B cell (primary cell): ENCODE results near the gene OXGR1. TPM values are rescaled to one million over a fixed set of nuclear protein-coding genes. Genes with fewer than 3 reads are reported as not detected.

Source experiments
- ATAC-seq: fragments of 200-7000 bp; cut with Tn5 transposase; one replicate; pipeline ENCODE4 v1.10.0; 2021; ENCODE audit warnings: low read depth, mild to moderate bottlenecking, moderate number of reproducible peaks, moderate library complexity
- CTCF ChIA-PET: fragments of 350-600 bp; sonication (Branson Sonifier 250); formaldehyde crosslinking; loops from one replicate; lab custom pipeline; 2021; ENCODE audit warnings: antibody characterized with exemption, inconsistent platforms; lab: Charles Lee
- POLR2A ChIA-PET: fragments of 350-600 bp; sonication (Branson Sonifier 250); formaldehyde crosslinking; loops from one replicate; lab custom pipeline; 2021; ENCODE audit warnings: antibody characterized with exemption; lab: Charles Lee
- DNase-seq: peaks from one replicate; pipeline ENCODE4 v3.0.0; 2013
- H2AFZ ChIP-seq: 2 replicates; pipeline ENCODE4 v1.6.1; 2012; ENCODE audit warnings: mild to moderate bottlenecking, low read depth, low read length; ENCODE audit not compliant: insufficient read depth, poor library complexity, severe bottlenecking
- H3K27ac ChIP-seq, 2 donors: 1 replicate in 1 of 2; 2 replicates in 1 of 2; pipeline ENCODE4 v1.5.1; 2012 to 2013; ENCODE audit warnings: low read length in 2 of 2, mild to moderate bottlenecking in 2 of 2, moderate library complexity in 1 of 2
- H3K27me3 ChIP-seq, 4 experiments: fragments of 200-600 bp in 1 of 4; sonication (generic) in 1 of 4; replicated peaks in 1 of 4; 1 replicate in 2 of 4; 2 replicates in 2 of 4; pipeline versions ENCODE4 v1.6.1 to v1.7.0; 2013 to 2016; ENCODE audit warnings: low read length in 3 of 4, mild to moderate bottlenecking in 2 of 4, mixed read lengths in 1 of 4, moderate library complexity in 1 of 4; ENCODE audit not compliant: insufficient read depth in 4 of 4, control insufficient read depth in 3 of 4; ENCODE audit errors: control extremely low read depth in 1 of 4
- H3K36me3 ChIP-seq, 2 experiments: replicated peaks in 1 of 2; 1 replicate in 1 of 2; 2 replicates in 1 of 2; pipeline versions ENCODE4 v1.6.1 to v1.7.1; 2013; ENCODE audit warnings: low read length in 1 of 2; ENCODE audit not compliant: insufficient read depth in 2 of 2, control insufficient read depth in 1 of 2; ENCODE audit errors: control extremely low read depth in 1 of 2, extremely low read depth in 1 of 2
- H3K4me1 ChIP-seq, 2 donors: fragments of 200-600 bp in 1 of 2; sonication (generic) in 1 of 2; 1 replicate in 1 of 2; 2 replicates in 1 of 2; pipeline versions ENCODE4 v1.5.1 to v1.6.1; 2013 to 2017; ENCODE audit warnings: low read length in 2 of 2; ENCODE audit not compliant: control insufficient read depth in 2 of 2, insufficient read depth in 2 of 2
- H3K4me2 ChIP-seq: replicated peaks from 2 replicates; pipeline ENCODE3; 2012; ENCODE audit warnings: mild to moderate bottlenecking, low read depth, low read length; ENCODE audit not compliant: poor library complexity, severe bottlenecking
- H3K4me3 ChIP-seq, 5 experiments: fragments of 200-600 bp in 1 of 5; sonication (generic) in 1 of 5; 1 replicate in 3 of 5; 2 replicates in 2 of 5; pipeline versions ENCODE4 v1.5.1 to v1.7.0; 2011 to 2016; ENCODE audit warnings: low read length in 4 of 5, mild to moderate bottlenecking in 4 of 5, low read depth in 2 of 5, control low read depth in 1 of 5, moderate library complexity in 1 of 5; ENCODE audit not compliant: insufficient read depth in 1 of 5; ENCODE audit errors: control extremely low read depth in 1 of 5, extremely low read depth in 1 of 5
- H3K79me2 ChIP-seq: fragments of 200-600 bp; sonication (generic); one replicate; pipeline ENCODE4 v1.6.0; 2016; ENCODE audit warnings: low read length; ENCODE audit not compliant: control insufficient read depth, insufficient read depth
- H3K9ac ChIP-seq: fragments of 200-600 bp; sonication (generic); 2 replicates; pipeline ENCODE4 v1.6.1; 2017; ENCODE audit warnings: mild to moderate bottlenecking, low read length, moderate library complexity
- H3K9me3 ChIP-seq, 3 donors: one replicate each; pipeline versions ENCODE4 v1.6.1 to v1.7.1; 2013; ENCODE audit warnings: low read length in 2 of 3; ENCODE audit not compliant: control insufficient read depth in 2 of 3, insufficient read depth in 1 of 3; ENCODE audit errors: control extremely low read depth in 1 of 3
- H4K20me1 ChIP-seq: 2 replicates; pipeline ENCODE4 v1.6.0; 2012; ENCODE audit warnings: mild to moderate bottlenecking, low read length; ENCODE audit not compliant: insufficient read depth, control insufficient read depth, poor library complexity, severe bottlenecking
- H3K27ac Mint-ChIP-seq: one replicate; pipeline ENCODE4 v1.8.0; 2021; ENCODE audit warnings: mixed read lengths
- H3K27me3 Mint-ChIP-seq: one replicate; pipeline ENCODE4 v1.8.0; 2021; ENCODE audit warnings: mixed read lengths
- H3K4me1 Mint-ChIP-seq: one replicate; pipeline ENCODE4 v1.8.0; 2021; ENCODE audit warnings: mixed read lengths
- H3K4me3 Mint-ChIP-seq: one replicate; pipeline ENCODE4 v1.8.0; 2021; ENCODE audit warnings: mixed read lengths
- H3K9me3 Mint-ChIP-seq: one replicate; pipeline ENCODE4 v1.8.0; 2022; ENCODE audit warnings: mixed read lengths; ENCODE audit not compliant: insufficient read depth
- CTCF ChIP-seq: fragments of 200-600 bp; IDR thresholded peaks from one replicate; pipeline ENCODE4 v1.8.0; 2022; ENCODE audit warnings: antibody characterized with exemption, mild to moderate bottlenecking
- EZH2 ChIP-seq: IDR thresholded peaks from 2 replicates; pipeline ENCODE4 v1.6.1; 2012; ENCODE audit warnings: borderline replicate concordance, low read depth, mild to moderate bottlenecking, moderate library complexity, low read length; ENCODE audit not compliant: insufficient read depth, poor library complexity, severe bottlenecking
- WGBS: methylation state at CpG from one replicate; pipeline ENCODE4 v1.1.5; 2013; ENCODE audit warnings: missing lambda C conversion rate; ENCODE audit not compliant: insufficient coverage; 5-methylcytosine and 5-hydroxymethylcytosine counted together
- intact Hi-C: fragments of 100-400 bp; cut with micrococcal nuclease; formaldehyde crosslinking; loops from one replicate; pipeline ENCODE4 v1.10.0; 2022
- polyA plus RNA-seq: library from polyadenylated mRNA; depleted of rRNA; stranded (reverse); fragments of >200 nt; gene quantifications from 2 replicates; pipeline ENCODE4 v1.2.3, GENCODE V29; 2012
- total RNA-seq, 2 donors: library from RNA; stranded (reverse); fragments of 120-200 nt in 1 of 2; gene quantifications; 1 replicate in 1 of 2; 2 replicates in 1 of 2; pipeline versions ENCODE4 v1.2.3 to v1.2.4, GENCODE V29; 2013 to 2022

The OXGR1 gene
- total and polyA plus RNA-seq, 2 donors (not counting 1 experiment from before 2014, with no cell fraction given), result not detected

GRCh38 chr13:97030705-97031452 is 36.6 kb upstream of the OXGR1 start:
- ChIA-PET CTCF (interaction anchor here (0.7 kb wide), 1 partner anchor 7 kb away, joined by 3 read pairs; no protein-coding TSS in a partner anchor), POLR2A (no interaction called here)
- no peaks in the 10 kb centered on the region for H3K79me2 ChIP-seq
- no peak overlapping the region for H3K9ac ChIP-seq
- H3K4me1 ChIP-seq, result no peaks in the 10 kb centered on the region
- H3K27me3 ChIP-seq, result peaks cover 0 to 4% (median 0%) of the 10 kb centered on the region in 4 experiments
- TF ChIP-seq CTCF, result no peak
- no peak for TF ChIP-seq EZH2
- Mint-ChIP-seq H3K4me1 (no peaks in the 10 kb centered on the region), H3K27ac (no peak overlapping the region), H3K27me3 (peaks cover 9% of the 10 kb centered on the region), H3K9me3 (peaks cover 3% of the 10 kb centered on the region), H3K4me3 (no peak overlapping the region)
- ATAC-seq (no peak), DNase-seq (no peak)
- no peak overlapping the region for H3K4me2 ChIP-seq
- no peaks in the 10 kb centered on the region for H4K20me1 ChIP-seq
- intact Hi-C loops, result no loop called here
- H3K9me3 ChIP-seq, result peaks cover 0 to 4% (median 0%) of the 10 kb centered on the region in 3 donors
- no peak overlapping the region for H3K27ac ChIP-seq
- H2AFZ ChIP-seq, result no peak overlapping the region
- H3K36me3 ChIP-seq, result no peaks in the 10 kb centered on the region
- no CpG with 5 or more reads among the region's 2 CpGs for WGBS
- H3K4me3 ChIP-seq, result no peak overlapping the region
